Stimulated activated CD8-positive, alpha-beta memory T cell treated with anti-CD3 and anti-CD28 coated beads, Interleukin-4, amount 100 ng/mL, for 48 hours (primary cell): Measurements from ENCODE around the gene TEC.
"Not testable (repeated sequence)": the region's sequence is repeated elsewhere in the genome, so short reads cannot be mapped to it uniquely, and the experiment has no call there.

Source experiments
- DNase-seq: peaks from one replicate; pipeline ENCODE4 v3.0.0-alpha.2; 2020

Gene TEC

DNA sequence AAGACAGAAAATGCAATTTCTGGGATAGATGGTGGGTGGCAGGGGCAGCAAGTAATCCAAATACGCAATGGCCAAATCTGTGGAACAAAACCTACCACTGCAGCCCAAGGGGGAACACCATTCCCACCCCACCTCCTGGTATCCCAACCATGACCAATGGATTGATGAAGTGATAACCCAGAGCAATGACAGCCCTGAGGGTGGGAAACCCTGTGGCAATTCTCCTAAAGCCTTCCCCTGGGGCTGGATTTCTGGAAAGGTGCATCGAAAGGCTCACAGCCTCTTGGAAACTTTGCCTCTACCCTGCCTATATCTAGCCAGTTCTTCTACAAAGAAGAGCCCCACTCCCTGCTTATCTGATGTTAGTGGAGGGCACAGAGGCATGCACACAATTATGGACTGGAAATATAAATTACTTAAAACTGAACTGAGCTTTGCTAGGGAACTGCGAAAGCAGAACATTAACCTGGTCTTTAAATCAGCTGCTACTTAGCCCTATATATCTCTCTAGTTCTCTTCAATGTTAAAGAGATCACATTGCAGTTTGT lies 75.6 kb downstream of the TEC start:
- no peak for DNase-seq

DNA sequence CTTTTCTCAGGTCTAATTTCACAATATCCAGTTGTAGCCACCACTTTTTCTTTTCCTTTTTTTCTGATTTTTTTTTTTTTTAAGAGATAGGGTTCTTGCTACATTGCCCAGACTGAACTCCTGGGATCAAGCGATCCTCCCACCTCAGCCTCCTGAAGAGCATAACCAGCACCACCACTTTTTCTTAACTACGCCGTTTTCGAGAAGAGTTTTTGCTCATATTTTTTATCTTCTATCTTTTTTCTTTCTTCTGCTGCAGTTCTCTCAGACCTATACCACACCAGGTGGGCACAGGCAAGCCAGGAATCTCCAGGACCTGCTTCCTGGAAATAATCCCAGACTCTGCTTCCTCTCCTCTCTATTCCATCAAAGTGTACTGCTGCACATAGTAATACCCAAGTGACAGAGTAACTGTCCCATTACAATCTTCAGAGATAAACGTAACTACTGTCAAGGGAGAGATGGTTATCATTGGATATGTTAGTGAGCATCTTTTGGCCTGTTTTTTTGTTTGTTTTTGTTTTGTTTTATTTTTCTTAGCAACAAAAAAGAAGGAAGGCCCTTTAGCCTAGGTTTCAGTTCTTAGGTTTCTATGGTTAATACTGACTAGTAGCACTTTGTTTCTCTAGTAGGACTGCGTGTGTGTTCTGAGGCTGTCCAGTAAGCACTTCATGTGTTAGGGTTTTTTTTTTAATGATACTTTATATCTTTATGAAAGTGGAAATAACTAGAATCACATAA lies 76.4 kb downstream of the TEC start:
- no peak for DNase-seq

DNA sequence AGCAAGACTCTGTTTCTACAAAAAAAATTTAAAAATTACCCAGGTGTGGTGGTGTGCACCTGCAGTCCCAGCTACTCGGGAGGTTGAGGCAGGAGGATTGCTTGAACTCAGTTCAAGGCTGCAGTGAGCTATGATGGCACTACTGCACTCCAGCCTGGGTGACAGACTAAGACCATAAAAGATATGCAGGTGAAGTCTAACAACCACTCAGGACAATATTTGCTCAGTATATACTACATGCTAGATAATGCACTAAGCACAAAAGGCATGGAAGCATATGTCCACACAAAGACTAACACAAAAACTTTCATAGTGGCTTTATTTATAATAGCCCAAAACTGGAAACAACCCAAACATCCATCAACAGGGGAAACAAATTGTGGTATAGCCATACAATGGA lies 77.9 kb downstream of the TEC start:
- DNase-seq, result no peak

DNA sequence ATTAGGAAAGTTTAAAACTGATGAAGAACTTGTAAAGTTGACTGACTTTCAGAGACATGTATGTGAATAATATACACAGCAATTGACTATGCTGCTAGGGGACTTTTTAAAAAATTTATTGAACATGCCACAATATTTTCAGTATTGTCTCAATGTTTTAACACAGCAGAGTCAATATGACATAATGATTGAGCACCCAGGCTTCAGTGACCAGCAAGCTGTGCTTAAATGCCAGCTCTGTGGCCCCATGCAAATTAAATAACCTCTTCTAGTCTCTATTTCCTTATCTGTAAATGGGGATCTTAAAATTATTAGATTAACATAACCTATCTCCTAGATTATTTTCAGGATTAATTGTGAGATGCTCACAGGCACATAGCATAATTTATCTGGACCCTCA lies 78.8 kb downstream of the TEC start:
- DNase-seq, result no peak

DNA sequence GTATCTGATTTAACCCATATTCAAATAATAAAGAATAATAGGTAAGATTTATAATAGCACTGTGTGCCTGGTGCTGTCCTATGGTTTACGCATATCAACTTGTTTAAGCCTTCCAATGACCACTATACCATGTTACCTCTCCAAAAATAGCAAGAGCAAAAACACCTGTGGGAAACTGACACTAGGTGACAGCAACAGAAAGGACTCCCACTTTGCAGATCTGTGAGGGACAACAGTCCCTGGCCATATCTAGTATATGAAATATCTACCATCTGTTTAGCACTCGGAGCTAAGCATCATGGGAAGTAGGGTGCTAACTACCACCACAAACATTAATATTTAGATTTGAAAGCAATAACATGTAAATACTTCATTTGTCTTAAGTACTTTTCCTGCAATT lies 79.9 kb downstream of the TEC start:
- DNase-seq, result no peak

DNA sequence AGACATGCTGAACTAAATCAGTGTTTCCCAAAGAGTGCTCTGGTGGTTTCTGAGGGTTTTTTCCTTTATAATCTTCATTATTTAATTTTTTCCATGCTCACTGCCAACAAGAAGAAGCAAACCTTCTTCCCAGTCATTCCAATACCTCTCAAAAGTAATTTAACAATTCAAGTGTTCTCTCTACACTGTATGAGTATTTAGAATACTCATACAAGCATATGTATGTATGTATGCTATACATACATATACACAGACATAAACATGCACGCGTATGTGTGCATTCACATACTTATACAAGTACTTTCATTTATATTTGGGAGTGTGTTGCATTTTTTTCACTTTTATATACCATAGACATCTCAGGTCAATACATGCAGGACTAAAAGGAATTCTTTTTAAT lies 81.2 kb downstream of the TEC start:
- DNase-seq, result no peak

DNA sequence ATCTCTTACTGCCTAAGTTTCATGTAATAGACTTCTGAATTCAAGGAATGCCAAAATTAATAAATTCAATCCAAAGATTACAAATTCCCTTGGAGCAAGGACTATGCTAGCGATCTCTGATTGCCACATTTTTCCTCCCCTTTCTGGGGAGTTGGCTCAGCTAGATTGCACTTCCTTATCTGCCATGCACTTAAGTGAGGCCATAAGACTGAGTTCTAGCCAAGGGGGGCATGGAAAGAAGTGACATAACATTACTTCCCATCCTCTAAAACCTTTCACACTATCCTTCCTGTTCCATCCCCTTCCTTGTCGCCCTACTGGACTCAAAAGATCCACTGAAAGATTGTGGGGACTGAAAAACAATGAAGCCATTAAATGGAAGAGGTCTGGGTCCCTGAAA lies 81.8 kb downstream of the TEC start:
- no peak for DNase-seq

DNA sequence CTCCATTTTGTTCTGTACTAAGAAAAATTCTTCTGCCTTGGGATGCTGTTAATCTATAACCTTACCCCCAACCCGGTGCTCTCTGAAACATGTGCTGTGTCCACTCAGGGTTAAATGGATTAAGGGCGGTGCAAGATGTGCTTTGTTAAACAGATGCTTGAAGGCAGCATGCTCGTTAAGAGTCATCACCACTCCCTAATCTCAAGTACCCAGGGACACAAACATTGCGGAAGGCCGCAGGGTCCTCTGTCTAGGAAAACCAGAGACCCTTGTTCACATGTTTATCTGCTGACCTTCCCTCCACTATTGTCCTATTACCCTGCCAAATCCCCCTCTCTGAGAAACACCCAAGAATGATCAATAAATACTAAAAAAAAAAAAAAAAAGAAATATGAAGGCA lies 82.6 kb downstream of the TEC start:
- DNase-seq, result not testable (repeated sequence)

DNA sequence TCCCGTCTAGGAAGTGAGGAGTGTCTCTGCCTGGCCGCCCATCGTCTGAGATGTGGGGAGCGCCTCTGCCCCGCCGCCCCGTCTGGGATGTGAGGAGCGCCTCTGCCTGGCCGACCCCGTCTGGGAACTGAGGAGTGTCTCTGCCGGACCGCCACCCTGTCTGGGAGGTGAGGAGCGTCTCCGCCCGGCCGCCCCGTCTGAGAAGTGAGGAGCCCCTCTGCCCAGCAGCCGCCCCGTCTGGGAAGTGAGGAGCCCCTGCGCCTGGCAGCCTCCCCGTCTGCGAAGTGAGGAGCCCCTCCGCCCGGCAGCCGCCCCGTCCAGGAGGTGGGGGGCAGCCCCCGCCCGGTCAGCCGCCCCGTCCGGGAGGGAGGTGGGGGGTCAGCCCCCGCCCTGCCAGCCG lies 83.2 kb downstream of the TEC start:
- DNase-seq, result not testable (repeated sequence)

DNA sequence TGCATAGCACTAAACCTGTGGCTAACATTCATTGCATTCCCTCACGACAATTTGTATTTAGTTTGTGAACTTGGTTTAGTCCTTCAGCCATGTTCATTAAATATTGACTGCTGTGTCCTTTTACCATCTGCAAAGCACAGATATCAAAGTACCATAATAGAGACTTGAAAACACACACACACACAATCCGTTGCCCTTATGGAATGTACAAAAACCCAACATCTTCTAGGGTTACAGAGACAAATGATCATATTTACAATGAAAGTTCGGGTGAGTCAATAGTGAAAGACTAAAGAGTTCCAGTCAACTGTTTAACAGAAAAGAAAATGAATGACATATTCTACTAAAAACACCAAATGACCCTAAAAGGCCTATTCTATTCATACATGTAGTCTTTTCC lies 84.8 kb downstream of the TEC start:
- DNase-seq, result no peak

DNA sequence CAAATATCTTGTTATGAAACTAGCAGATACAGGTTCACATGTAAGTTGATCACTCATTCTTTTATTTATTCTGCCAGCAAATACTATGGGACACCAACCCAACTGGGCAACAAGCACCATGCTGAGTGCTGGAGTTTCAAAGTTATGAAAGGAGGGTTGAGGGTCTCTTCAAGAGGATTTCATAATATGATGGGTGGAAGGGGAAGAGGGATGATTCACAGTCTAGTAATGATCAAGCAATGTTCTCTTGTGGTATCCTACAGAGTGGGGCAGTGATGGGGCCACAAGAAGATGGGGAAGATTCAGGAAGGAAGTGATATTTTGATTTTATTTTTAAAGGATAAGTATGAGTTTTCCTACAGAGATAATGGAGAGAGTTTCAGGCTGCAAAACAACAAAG lies 89.4 kb downstream of the TEC start:
- DNase-seq, result no peak

DNA sequence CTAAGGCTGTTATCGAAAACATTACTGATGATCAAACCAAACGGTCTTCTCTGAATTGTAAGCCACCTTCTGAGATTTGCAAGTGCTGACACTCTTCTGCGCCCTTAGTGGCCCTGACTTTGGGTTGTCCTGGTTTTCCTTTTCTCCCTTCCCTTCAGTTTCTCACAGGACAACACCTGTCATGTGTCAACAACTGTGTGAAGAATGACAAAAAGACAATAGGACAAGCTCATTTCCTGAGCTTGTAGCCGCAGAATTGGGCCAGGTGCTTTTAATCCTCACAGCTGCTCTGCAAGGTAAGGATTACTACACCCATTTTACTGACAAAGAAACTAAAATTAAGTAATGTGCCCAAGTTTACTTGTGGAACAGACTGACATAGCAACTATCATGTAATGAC lies 90.7 kb downstream of the TEC start:
- no peak for DNase-seq

DNA sequence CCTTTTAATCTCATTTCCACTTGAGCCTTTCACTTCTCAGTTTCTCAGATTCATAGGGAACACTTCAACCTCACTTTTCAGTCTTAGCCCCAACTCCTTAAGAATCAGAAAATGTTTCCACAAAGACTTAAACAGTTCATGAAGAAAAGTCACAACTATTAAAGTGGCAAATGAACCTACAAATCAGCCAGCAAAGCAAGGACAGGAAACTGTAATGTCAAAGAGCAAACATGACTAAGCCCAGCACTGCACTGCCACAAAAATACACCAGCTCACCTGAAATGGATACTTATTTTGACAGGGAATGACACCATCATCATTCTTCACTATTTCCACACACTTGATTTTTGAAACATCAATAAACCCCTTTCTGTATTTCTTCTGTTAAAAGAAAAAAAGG lies 93.8 kb downstream of the TEC start:
- DNase-seq, result no peak

DNA sequence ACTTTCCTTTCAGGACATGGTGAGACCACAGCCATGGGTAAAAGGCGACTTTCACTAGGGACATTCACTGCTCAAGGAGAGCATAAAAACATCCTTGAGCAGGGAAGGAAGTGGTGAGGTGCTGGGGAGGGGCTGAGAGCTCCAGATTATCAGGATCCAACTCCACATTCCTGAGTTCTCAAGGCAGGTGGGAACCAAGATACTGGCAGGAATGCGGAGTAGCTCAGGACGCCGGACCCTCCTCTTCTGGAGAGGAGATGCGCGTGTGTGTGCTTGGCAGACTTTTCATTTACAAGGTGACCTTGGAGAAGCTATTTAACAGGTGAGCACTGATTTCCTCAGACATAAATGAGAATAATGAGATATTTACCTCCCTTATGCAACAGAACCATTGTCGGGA lies 94.3 kb downstream of the TEC start:
- no peak for DNase-seq

DNA sequence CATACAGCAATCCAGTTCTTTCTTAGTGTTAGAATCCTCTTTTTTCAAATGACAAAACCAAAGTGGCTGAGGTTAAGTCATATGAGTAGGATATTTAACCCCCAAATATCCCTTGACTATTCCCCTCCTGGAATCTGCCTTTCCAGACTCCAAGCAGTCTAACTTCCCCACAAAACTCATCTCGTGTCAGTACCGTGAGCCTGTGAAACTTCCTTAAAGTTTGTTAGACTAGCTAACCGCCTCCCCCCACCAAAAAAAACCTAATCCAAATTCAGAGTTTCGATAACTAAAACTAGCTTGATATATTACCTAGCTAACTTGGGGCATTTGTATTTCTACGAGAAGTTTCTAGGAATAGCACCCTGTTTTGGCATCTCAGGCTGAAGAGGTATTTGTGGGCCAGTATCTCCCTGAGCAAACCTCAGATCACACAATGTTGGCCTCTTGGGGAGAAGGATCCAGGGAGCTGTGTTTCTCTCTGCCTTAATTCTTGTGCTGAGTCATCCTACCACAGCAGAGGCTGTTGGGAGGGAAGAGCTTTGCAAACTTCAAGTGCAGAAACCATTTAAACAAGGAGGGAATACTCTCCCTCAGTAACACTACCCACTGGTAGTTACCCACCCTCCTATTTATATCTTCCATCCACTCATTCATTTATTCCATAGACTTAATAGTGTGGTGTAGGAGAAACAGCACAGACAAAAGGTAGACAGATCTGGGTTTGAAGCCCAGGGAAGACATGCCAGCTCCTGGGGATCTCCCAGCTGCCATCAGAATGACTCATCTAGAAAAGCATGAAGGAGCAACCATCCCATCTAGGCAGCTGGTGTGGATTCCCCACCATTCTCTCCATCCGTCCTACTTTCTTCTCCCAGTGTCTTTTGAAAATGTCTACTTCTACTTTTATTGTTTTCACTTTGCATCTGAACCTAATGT lies 96.3 kb downstream of the TEC start:
- DNase-seq, result no peak

DNA sequence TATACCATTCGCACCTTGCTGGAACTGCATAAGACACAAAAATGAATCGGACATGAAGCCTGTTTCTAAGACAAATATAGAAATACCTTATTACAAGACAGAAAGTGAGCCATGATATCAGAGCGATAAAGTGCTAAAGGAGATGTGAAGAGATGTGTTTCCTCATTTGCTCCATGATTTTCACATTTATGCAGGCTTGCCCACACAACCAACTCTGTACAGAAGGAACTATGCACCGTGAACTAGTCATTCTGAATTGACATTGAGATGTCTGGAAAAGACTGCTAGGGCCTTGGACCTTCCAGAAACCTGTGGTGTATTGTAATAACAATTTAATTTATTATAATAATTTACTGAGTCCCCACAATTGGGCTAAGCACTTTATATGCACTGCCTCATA lies 97.0 kb downstream of the TEC start:
- DNase-seq, result no peak

DNA sequence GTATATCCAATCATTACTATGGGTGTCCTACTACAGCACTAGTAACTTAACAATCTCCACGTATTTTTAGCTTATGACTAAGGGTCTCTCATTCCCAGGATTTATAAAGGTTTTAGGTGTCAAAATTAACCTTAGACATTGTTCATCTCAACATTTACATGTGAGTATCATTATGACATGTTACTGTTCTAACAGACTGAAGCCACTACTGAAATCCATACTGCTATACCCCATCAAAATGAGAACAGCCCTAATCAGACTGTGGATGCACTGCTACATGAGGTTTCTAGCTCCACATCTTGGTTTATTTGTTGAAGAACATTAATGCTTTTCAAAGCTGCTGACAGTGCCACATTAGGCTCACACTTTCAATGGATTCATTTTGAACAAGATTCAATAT lies 100.0 kb downstream of the TEC start:
- no peak for DNase-seq

DNA sequence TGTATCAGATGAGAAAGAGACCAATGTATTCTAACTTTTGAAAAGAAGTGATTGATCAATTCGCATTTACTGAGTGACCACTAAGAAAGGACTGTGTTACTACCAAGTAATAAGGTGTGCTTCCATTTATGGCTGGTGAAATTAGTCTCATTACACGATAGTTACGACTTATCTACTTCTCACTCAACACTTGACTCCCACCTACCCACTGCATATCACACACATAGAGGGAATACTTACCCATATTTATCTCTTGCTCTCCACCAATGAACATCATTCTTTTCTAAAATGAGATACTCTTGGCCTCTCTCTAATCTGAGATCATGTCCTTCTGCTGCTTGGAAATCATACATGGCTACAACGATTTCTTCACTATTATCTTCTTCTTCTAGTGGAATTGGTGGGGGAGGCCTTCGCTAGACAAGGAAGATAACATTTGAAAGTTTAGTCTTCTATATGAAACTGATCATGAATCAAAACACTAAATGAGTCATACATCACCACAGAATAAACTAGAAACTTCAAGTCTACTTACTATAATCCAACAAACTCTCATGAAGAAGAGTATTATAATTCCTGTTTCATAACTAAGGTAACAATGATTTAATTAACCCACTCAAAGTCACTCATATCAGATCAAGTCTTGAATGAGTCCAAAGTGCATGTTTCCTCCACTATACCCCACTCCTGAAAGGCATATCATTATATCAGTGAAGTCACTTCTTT lies 101.9 kb downstream of the TEC start:
- no peak for DNase-seq

DNA sequence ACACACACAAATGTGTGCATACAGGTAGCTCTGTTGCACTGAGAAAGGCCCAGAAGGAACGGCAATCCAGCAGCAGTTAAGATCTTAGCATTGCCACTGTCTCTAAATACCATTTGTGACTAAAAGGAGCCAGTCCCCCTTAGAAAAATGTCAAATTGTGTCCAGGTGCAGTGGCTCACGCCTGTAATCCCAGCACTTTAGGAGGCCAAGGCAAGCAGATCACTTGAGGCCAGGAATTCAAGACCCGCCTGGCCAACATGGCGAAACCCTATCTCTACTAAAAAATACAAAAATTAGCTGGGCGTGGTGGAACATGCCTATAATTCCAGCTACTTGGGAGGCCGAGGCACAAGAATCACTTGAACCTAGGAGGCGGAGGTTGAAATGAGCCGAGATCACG lies 105.1 kb downstream of the TEC start:
- not testable (repeated sequence) for DNase-seq

DNA sequence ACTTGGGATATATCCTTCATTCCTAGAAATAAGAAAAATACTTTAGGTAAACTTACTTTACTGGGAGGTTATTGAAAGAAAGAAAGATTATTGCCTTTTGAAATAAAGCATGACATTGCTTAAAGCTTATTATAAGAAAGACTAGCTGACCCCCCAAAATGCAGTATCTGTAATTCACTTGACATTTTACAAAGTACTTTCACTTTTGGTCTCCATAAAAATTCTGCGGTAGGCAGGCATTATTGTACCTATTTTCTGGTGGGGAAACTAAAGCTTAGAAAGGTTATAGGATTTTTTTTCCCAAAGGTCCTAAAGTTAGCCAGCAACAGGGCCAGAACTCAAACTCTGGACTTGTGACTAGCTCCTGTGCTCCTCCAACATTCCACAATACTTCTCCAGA lies 105.9 kb downstream of the TEC start:
- no peak for DNase-seq

DNA sequence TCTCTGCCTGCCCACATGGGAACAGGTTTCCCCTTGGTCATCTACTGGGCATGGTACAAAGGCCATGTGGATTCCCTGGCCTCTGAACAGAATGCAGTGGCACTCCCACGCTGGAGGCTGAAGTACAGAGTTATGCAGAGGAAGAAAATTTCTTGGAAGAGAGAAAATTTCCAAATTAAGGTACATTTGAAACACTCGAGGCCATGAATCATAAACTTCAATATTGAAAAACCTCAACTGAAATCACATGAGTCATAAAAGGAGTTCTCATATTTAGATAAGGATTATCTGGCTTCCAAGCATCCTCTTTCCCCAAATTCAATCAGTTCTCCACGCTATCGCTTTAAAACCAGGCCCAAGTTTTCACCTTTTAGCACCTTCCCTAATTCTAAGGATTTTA lies 107.5 kb downstream of the TEC start:
- DNase-seq, result no peak

DNA sequence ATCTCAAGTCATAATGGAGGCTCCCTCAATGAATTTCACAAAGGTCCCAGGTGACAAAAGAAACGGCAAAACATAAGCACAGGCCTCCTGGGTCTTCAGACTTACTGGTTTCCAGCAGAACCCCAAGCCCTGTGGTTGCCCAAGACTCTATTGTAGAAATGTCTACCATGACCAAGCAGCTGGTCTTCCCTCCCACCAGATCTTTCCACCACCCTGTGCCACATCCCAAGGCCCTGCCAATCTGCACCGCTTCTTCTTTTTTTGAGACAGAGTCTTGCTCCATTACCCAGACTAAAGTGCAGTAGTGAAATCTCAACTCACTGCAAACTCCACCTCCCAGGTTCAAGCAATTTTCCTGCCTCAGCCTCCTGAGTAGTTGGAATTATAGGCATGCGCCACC lies 112.4 kb downstream of the TEC start:
- no peak for DNase-seq

DNA sequence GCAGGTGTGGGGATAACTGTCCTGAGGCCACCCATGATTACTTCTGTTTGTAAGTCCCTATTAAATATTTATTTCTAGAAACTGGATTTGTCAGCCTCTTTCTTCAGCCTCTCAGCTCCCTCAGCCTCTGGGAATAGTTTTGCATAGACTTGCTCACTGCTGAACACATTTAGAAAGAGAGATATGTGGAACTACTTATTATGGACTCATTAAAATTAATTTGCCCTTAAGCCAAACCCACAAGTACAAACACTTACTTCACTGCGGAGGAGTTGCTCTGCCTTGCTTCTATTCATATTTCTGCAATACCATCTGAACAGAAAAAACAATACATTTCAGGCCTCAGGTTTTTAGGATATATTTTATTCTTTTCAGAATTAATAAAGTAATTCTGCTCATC lies 113.2 kb downstream of the TEC start:
- no peak for DNase-seq
